HG02840 (cell line): Measurements from ENCODE around the gene ZNF74.
"Not testable (repeated sequence)": the region's sequence is repeated elsewhere in the genome, so short reads cannot be mapped to it uniquely, and the experiment has no call there.

Experiments used
- ATAC-seq: cut with Tn5 transposase; IDR thresholded peaks from one replicate; pipeline ENCODE4 v1.9.1; 2021; ENCODE audit warnings: mild to moderate bottlenecking, moderate library complexity, moderate number of reproducible peaks; ENCODE audit not compliant: unreplicated experiment, low FRiP score

ZNF74 gene

GRCh38 chr22:20393705-20394476 lies at the start of gene ZNF74:
Gene ZNF74, plus strand, starts transcription at chr22:20394151. Its CDS starts 478 bp downstream, at chr22:20394629.
- peak; percentile 76 for ATAC-seq

- ATAC-seq = not testable (repeated sequence)
These were observed 47.4 kb upstream of the ZNF74 start for GRCh38 chr22:20346553-20346952.

GRCh38 chr22:20352536-20352935 lies 41.4 kb upstream of the ZNF74 start:
- not testable (repeated sequence) for ATAC-seq

- ATAC-seq = no peak
These were observed 39.5 kb upstream of the ZNF74 start for GRCh38 chr22:20354238-20354975.

GRCh38 chr22:20355939-20356636 lies 37.9 kb upstream of the ZNF74 start:
- ATAC-seq = not testable (repeated sequence)

- not testable (repeated sequence) for ATAC-seq
These were observed 37.0 kb upstream of the ZNF74 start for GRCh38 chr22:20356906-20357305.

GRCh38 chr22:20357967-20358366 lies 36.0 kb upstream of the ZNF74 start:
- not testable (repeated sequence) for ATAC-seq

GRCh38 chr22:20358503-20359239 lies 35.3 kb upstream of the ZNF74 start:
- ATAC-seq = not testable (repeated sequence)

- not testable (repeated sequence) for ATAC-seq
These were observed 33.7 kb upstream of the ZNF74 start for GRCh38 chr22:20360261-20360660.

- not testable (repeated sequence) for ATAC-seq
These were observed 32.8 kb upstream of the ZNF74 start for GRCh38 chr22:20360866-20361751.

GRCh38 chr22:20361752-20362229 lies 32.2 kb upstream of the ZNF74 start:
- not testable (repeated sequence) for ATAC-seq

GRCh38 chr22:20362403-20362802 lies 31.5 kb upstream of the ZNF74 start:
- not testable (repeated sequence) for ATAC-seq

GRCh38 chr22:20364335-20365260 lies 29.4 kb upstream of the ZNF74 start:
- ATAC-seq = not testable (repeated sequence)

- not testable (repeated sequence) for ATAC-seq
These were observed 27.1 kb upstream of the ZNF74 start for GRCh38 chr22:20366841-20367240.

GRCh38 chr22:20368875-20369274 lies 25.1 kb upstream of the ZNF74 start:
- not testable (repeated sequence) for ATAC-seq

- not testable (repeated sequence) for ATAC-seq
These were observed 22.3 kb upstream of the ZNF74 start for GRCh38 chr22:20371687-20372086.

- ATAC-seq = not testable (repeated sequence)
These were observed 21.5 kb upstream of the ZNF74 start for GRCh38 chr22:20372406-20372854.

- not testable (repeated sequence) for ATAC-seq
These were observed 20.7 kb upstream of the ZNF74 start for GRCh38 chr22:20373195-20373706.
